GM21619 (cell line): ENCODE measurements around the gene ZBTB46.

Experiments used
- ATAC-seq: cut with Tn5 transposase; IDR thresholded peaks from one replicate; pipeline ENCODE4 v1.9.1; 2021; ENCODE audit not compliant: unreplicated experiment

ZBTB46 gene

DNA sequence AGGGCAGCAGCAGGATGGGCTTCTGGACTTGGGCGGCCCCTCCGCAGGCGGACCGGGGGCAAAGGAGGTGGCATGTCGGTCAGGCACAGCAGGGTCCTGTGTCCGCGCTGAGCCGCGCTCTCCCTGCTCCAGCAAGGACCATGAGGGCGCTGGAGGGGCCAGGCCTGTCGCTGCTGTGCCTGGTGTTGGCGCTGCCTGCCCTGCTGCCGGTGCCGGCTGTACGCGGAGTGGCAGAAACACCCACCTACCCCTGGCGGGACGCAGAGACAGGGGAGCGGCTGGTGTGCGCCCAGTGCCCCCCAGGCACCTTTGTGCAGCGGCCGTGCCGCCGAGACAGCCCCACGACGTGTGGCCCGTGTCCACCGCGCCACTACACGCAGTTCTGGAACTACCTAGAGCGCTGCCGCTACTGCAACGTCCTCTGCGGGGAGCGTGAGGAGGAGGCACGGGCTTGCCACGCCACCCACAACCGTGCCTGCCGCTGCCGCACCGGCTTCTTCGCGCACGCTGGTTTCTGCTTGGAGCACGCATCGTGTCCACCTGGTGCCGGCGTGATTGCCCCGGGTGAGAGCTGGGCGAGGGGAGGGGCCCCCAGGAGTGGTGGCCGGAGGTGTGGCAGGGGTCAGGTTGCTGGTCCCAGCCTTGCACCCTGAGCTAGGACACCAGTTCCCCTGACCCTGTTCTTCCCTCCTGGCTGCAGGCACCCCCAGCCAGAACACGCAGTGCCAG is 134.3 kb downstream of the ZBTB46 start, which contains the start of gene TNFRSF6B:
Gene TNFRSF6B (plus strand): TSS at position 25 of the 729 bp plus-strand sequence. CDS start 116 bp downstream, at position 141.
- ATAC-seq: no peak

GRCh38 chr20:63696306-63696627 is 134.8 kb downstream of the ZBTB46 start:
- ATAC-seq: no peak

DNA sequence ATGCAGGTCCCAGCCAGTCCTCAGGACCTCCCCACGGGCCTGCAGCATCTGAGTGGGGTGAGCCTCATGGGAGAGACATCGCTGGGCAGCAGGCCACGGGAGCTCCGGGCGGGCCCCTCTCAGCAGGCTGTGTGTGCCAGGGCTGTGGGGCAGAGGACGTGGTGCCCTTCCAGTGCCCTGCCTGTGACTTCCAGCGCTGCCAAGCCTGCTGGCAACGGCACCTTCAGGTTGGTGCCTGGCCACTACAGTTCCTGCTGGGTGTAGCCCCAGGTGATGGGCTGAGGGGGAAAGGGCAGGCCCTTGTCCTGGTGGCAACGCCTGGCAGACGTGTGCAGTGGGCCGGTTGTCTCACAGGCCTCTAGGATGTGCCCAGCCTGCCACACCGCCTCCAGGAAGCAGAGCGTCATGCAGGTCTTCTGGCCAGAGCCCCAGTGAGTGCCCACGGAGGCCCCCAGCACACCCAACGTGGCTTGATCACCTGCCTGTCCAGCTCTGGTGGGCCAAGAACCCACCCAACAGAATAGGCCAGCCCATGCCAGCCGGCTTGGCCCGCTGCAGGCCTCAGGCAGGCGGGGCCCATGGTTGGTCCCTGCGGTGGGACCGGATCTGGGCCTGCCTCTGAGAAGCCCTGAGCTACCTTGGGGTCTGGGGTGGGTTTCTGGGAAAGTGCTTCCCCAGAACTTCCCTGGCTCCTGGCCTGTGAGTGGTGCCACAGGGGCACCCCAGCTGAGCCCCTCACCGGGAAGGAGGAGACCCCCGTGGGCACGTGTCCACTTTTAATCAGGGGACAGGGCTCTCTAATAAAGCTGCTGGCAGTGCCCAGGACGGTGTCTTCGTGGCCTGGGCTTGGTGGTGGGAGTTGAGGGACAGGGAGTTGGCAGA is 135.4 kb downstream of the ZBTB46 start:
- no peak for ATAC-seq

- no peak for ATAC-seq
Observed at GRCh38 chr20:63694584-63695423, 136.3 kb downstream of the ZBTB46 start.

DNA sequence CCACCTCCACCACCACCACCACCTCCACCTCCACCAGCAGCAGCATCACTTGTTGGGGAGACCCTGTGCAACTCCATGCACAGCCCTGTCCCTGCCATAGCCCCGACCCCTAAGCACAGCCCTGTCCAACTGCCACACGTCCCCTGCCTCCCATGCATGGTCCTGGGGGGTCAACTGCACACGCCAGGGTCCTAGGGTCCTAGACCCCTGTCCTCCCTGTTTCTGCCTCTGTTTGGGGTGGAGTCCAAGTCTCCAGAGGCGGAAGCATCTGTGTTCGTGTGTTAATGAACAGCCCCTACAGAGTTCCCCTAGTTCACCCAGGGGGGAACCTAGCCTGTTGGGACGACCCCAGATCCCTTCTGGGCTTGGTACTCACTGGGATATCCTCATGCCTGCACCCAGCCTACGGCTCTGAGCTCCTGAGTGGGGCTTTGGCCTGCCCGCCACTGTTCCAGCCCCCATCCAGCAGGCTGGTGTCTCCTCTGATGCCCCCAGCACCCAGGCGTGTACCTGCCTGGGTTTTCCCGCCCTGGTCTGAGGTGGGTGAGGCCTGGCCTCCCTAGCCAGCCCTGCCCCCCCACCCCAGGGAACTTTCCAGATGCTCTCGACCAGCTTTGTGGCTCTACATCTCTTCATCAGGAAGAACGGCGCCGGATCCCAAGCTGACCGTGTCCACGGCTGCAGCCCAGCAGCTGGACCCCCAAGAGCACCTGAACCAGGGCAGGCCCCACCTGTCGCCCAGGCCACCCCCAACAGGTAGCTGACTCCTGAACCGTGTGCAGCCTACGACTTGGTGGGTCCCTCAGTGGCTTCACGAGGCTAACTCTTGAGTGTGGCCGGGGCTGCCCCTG is 137.1 kb downstream of the ZBTB46 start:
- no peak for ATAC-seq
